Endometrium (tissue), 2 donors: Measurements from ENCODE around the gene IKZF1.

ENCODE experiments used
- FAIRE-seq: peaks from 2 replicates; lab custom pipeline; 2012; peaks lifted over from hg19 to GRCh38; lab: Jason Lieb, UNC
- donor health status: control.
- donor health status: control.

Gene IKZF1

DNA sequence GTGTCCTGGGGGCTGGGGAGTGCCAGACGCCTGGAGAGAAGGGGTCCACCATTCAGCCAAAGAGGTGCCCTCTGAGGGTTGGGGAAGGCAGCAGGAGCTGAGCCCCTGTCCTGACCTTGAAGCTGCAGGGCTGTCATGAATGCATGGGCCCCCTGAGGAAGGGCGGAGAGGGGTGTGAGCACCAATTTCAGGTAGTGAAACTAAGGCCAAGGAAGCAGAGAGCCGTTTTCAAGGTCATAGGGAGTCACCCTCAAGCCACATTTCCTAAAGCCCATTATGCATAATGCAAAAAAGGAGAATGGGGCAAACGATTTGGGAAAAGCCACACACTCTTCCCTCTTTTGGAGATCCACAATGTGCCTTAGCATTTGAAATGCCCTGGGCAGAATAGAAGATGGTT, 108.5 kb downstream of the IKZF1 start:
- FAIRE-seq = no peak

DNA sequence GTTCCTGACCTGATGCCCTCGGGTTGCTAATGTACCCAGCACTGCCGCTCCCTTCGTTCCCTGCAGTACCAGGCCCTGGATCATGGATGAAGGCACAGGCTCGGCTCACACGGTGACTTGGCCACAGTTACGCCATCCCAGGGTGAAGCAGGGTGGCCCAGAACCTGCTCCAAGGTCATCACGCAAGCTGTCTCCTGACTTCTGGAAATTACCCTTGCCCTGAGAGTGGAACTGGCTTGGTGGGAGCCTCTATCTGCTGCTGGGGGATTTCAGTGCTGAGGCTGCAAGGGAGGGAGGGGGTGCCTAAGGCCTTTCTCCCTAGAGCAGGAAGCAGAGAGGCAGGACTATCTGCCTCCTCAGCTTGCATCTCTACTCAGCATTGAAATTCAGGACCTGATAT, 109.0 kb downstream of the IKZF1 start:
- FAIRE-seq = no peak

DNA sequence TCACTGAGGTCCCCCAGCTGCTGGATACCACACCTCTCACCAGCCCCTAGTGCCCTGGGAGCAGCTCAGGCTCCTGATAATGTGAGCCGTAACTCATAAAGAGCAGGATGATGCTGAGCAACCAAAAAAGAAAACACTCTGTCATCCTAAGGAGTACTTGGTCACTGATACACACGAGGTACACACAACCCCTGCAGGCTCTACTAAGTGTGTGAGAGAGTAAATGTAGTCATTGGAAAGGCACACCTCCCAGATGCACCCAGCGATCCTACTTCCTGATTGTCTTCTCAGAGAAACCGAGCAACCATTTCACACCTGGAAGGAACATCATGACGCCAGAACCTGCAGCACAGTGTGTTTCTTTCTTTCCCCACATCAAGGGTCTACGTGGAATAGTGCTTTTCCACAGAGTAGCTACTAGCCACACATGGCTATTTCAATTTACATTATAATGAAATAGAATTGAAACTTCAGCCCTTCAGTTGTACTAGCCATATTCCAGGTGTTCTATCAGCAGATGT, 111.4 kb downstream of the IKZF1 start:
- no peak for FAIRE-seq

DNA sequence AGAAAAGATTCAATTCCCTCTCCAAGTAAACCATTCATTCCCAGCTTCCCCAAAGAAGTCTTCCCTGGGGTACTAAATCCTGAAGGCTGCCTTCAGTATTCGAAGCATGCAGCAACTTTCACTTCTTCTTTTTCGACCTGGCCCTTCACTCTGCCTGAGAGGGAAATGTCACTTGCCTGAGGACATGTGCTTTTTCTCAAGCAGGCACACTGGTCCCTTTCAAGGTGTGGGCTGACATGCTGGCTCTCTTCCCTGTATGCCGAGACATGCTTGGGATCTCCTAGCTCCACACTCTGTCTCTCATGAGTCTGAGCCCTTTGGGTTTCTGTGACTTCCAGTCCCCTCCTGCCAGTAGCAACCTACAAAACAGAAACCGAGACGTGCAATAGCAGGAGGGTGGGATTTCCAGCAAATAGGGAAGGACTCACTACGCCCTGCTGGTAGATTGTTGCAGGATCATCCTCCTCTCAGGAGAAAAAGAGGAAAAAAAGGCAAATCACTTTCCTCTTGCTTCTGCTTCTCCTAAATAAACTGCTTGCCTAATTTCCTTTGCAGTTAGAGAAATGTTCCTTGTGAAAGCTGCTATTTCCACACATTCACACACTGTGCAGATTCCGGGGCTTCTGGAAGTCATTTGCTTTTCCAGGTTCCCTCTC, 112.1 kb downstream of the IKZF1 start:
- no peak for FAIRE-seq

DNA sequence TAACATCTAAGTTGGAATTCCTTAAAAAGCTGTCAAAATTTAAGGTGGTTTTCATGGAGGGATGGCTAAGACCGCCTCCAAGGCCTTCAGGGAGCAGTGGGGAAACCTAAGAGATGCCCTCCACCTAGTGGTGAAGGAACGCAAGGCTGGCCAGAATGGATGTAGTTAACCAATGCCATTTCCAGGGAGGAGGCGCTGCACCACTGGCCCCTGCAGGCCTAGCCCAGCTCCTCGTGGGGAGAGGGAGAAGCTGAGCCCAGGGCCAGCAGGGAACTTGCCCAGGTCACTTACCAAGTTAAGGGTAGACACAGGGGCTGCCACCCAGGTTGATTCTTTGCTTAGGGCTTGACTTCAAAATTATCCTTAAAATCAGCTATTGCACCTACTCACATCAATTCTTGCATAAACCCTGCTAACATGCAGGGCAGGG, 113.6 kb downstream of the IKZF1 start:
- FAIRE-seq = peak; percentile 18

DNA sequence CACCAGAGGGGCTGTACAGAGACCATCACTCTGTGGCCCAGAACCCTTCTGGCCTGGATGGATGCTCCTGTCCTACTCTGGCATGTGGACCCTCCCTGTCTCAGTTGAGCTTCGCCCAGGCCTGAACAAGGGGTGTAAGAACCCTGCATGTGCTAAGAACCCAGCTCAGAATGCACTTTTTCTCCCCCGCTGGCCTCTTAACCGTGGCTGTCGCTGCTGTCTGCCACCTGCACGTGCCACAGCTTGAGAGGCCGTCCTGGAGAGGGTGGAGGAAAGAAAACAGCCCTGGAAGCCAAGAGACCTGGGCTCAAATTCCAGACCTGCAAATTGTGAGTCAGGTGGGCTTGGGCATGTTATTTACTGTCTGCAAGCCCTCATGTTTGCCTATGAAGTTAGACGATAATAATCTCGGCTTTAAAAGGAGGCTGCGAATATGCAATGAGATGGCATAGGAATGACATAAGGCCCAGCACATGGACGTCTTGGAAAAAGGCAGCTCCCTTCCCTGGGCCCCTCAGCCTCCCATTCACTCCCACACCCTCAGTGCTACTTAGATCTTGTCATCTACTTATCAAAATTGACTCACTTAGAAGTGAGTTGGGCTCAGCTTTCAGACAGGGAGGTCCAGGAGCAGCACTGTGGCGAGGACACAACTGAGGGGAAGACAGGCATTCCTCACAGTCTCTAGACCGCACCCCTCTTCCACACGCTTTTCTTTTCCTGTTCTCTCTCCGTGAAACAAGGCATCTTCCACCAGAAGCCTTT, 114.2 kb downstream of the IKZF1 start:
- no peak for FAIRE-seq

DNA sequence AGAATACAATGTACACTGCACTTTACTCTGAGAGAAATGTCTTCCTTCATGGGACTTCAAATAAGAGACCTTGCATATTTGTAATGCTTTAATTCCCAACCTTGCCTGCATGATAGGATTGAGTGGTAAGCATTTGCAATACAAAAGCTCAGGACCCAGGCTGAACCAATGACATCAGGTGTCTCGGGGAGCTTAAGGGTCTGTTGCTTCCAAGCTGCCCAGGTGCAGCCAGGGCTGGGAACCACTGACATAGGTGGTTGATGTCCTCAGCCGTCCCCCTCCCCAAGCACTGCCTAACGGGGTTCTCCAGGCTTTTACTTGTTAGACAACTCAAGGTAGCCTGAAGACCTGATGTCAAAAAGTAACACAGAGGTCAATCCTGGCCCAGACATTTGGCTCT, 116.5 kb downstream of the IKZF1 start:
- FAIRE-seq = no peak

DNA sequence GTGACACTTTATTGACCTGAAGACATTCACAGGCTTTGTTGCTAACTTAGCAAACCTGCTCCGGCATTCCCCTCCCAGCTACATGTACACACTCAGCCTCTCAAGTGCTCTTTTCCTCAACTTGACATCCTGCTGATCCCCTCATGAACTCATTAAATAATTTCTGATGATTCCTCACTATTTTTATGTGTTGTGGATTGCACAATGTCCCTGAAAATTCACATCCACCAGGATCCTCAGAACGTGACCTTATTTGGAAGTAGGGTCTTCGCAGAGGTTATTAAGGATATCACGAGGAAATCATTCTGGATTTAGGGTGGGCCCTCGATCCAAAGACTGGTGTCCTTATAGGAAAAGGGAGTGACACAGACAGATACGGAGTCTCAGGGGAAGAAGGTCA, 118.3 kb downstream of the IKZF1 start:
- FAIRE-seq = no peak

DNA sequence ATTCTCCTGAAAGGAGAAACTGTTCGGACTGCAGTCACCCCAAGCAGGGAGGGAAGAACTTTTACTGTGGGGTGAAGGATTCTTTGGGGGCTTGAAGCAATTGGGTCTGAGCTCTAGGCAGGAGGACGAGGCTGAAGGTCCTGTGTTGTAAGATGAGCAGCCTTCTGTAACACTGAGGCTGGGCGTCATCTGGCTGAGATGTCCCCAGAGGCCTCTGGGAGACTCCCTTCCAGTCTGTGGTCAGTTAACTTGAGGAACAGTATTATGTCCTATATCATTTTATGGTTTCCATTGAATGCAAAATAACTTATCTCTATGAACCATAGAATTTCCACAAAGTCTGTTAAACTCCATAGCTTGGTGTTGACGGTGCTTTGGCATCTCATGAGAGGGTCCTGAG, 119.3 kb downstream of the IKZF1 start:
- FAIRE-seq = no peak

DNA sequence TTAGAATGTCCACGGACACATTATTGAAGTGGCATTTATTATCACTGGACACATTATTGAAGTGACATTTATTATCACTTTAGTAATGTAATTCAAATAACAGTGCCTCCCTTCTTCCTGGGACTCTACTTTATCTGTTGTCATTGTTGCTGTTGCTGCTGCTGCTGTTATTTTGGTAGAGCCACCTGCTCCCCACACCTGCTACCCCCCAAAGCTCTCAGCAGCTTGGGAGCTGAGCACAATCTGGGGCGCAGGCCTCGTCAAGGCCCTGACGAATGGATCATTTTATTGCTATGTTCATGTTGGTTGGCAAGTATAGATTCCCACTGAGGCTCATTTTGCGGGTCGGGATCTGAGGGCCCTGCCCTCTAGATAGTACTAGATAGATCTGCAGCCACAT, 120.8 kb downstream of the IKZF1 start:
- no peak for FAIRE-seq

DNA sequence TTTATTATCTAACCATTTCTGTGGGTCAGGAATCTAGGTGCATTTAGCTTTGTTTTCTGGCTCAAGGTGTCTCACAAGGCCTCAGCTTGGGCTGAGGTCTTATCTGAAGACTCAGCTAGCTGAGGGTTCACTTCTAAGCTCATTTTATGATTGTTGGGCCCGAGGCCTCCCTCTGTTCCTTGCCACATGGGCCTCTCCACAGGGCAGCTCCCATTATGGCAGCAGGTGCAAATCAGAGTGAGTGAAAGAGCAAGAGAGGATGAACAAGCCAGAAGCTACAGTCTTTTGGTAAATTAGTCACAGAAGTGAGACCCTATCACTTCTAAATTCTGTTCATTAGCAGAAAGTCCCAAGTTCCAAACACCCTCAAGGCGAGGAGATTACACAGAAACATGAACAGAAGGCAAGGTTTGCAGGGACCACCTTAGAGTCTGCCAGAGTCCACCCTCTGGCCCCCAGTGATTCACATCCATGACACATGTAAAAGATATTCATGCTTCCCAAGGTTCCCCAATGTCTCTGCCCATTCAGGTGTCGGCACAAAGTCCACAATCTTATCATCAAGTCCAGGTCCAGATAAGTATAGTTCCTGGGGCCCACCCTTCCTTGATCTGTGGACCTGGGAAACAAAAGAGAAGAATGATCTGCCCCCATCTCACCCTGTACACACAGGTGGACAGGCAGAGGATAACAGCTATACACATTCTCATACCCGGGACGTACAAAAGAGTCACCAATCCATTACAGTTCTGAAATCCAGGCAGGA, 121.9 kb downstream of the IKZF1 start:
- no peak for FAIRE-seq

DNA sequence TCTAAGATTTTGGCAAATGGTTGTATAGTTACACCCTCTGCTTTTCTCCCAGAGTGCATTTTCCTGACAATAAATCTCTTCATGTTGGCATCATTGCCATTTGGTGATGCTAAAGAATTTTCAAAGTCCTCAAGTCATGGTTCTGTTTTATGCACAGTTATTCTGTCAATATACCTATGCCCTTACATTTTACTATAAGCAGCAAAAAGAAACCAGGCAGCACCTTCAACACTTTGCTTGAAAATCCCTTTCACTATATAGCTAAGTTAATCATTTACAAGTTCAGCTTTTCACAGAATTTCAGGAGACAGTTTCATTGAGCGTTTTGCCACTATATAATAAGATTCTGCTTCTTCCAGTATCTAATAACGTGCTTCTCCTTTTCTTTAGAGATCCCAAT, 123.0 kb downstream of the IKZF1 start:
- FAIRE-seq = no peak

DNA sequence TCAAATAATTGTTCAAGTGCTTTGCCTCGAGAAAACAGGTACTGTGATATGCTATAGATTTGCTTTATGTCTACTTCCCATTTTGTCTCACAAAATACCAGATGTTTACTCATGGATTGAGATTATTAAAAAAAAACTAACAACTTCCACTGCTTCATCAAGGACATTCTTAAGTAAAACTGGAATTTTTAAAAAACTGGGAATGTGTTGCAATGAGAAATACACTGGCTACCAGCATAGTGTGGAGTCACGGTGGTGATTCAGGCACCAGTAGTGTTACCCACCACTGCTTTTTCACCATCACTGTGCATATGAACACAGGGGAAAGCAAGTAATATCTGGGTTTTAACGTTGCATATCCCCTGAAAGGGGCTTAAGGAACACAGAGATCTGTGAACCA, 124.4 kb downstream of the IKZF1 start:
- no peak for FAIRE-seq

DNA sequence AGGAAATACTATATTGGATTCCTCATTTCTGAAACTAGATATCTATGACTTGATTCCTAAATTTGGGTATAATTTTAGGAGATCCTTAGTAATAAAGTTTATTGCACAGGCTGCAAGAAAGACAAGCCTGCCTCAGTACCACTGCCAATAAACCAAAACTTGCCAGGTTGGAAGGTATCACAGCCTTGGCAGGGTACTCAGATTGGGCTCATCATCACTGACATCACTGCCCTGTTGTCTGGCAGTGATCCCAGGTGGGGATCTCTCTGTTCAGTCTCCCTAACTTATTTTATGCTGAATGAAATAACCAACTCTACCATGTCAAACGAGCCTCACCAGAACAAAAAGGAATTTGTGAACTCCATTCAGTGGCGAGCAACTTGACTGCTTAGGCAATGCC, 126.8 kb downstream of the IKZF1 start:
- FAIRE-seq = no peak

DNA sequence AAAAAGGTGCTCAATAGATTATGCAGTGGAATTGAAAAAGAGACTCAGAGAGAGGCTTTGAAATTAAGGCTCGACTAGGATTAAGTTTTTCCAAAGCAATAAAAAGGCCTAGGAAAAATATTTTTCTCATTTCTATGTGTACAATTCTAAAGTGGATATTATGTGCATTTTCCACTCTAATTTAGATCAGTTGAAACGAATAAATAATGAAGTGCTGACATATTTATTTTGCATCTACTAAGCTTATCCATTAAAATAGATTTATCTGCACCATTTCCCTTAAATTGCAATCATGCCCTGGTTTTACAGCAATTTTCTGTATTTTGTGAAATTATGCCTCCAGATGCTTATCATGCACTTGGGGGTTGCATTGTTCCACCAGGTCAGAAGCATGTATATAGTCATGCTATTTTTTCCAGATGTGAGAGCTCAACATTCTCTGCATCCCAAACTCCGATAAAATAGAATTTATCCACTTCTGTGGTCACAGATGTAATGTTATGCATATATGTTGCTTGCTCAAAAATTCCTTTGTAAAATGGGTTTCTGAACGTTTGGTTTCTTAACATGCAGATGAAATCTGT, 127.3 kb downstream of the IKZF1 start:
- no peak for FAIRE-seq

DNA sequence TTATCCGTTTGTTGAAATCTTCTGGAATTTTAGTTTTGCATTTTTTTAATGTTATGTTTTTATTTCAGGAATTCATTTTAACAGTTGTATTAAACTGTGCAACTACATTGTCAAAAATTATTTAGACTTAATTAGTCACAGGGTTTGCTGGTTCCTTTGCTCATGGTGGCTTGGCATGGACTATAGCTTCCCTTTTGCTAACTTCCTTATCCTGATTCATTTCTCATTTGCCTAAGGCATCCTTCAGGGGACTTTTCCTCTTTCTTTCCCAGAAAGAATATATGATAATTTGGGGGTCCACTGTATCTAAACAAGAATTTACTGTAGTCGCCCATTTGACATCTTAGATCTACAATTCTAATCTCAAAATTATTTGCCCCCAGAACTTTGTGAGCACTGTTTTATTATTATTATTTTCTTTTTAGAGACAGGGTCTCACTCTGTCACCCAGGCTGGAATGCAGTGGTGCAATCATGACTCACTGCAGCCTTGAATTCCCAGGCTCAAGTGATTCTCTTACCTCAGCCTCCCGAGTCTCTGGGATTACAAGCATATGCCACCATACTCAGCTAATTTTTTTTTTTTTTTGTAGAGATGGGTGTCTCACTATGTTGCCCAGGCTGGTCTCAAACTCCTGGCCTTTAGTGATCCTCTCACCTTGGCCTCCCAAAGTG, 131.8 kb downstream of the IKZF1 start:
- peak; percentile 53 for FAIRE-seq

DNA sequence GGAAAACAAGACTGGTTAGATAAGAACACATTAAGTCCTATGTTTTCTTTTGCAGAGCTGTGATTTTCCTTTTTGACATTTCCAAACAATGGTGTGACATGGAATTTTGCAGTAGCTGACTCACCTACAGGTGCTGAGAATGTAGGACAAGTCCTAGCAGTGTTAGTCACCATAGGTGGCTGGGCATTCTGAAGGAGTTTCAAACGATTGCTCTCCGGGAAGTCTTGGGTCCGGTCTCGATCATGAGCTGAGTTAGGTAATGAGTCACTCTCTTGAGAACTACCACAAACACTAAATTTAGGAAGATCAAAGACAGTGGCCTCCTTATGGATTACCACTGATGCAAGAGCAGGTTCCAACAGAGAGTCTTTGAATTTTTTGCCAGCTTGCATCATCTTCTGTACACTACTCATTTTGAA, 142.0 kb downstream of the IKZF1 start:
- FAIRE-seq = no peak

DNA sequence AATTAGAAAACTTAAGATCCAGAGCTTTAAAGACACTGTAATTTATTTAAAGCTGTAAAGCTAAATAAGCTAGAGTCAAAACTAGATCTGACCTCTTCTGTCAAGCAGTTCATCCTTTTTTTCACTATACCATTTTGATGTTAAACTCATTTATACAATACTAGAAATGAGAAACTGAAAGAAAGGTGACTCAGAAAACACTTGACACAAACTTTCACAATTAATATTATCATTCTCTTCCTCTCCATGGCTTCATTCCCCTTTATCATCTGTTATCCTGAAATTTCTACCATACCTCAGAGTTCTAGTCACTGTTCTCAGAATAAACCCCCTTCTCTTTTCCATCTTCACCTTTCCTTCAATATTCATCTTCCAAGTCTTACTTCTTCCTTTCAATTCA, 144.3 kb downstream of the IKZF1 start:
- no peak for FAIRE-seq

DNA sequence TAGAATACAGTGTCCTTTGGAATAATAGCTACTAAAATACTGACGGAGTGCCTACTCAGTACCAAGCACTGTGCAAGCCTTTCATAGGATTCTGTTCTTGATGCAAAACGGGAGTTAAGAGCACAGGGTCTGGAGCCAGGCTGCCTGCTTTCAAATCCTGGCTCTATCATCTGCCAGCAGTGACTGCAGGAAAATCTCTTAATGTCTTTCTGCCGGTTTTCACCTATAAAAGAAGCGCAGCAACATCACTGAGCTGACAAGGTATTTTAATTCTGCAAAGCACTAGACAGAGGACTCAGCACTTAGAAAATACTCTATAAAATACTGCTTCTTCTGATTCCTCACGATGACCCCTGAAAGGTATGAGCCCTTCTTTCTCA, 145.0 kb downstream of the IKZF1 start:
- FAIRE-seq = no peak

DNA sequence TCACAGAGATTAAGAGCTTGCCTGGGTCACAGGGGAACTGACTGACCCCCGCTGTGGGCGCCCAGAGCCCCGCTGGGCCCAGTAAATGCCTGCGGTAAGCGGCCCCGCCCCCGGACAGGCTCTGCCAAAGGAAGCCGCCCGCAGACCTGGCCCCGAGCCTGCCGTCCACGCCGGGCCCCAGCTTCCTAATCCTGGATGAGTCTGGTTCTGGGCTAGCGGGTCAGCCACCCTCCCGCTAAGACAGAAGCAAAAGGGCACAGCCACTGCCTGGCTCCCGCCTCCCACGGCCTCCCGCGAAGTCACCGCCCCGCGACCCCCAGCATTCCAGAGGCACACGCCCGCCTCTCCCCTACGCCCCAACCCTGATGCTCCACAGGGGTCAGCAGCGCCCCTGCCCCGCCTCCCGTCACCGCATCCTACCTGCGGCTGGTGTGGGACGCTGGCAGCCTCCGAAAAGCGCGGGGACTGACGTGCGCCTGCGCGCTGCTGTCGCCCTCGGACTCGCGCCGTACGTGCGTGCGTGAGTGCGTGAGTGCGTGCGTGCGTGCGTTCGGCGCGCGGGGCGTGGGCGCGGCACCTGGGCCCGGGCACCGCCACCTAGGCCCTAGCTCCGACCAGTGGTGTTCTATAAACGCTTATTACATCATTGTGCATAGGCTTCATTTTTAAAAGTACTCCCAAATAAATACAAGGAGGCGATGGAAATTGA, 145.5 kb downstream of the IKZF1 start, which contains the start of gene FIGNL1:
Gene FIGNL1, minus strand, starts transcription at position 470 of the 709 bp plus-strand sequence. CDS start 3,063 bp downstream, outside the sequence.
- no peak for FAIRE-seq

DNA sequence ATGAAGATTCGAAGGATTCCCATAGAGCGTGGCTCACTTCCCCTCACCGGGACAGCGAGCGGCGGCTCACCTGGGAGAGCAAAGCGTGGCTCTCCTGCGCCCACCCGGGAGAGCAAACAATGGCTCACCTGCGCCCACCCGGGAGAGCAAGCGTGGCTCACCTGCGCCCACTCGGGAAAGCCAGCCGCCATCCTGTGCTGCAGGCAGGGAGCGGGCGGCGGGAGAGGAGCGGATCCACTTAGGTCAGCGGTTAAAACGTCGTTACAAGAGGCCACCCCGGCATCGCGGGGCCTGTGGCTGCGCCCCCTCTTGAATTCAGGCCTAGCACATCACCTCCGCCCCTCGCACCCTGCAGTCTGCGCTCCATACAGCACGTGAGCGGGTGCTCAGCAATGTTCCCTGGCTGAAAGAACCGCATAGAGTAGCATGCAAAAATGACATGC, 146.1 kb downstream of the IKZF1 start:
- no peak for FAIRE-seq
